GM19238 (cell line): Measurements from ENCODE around the gene STEAP1B.
"Not testable (repeated sequence)": the region's sequence is repeated elsewhere in the genome, so short reads cannot be mapped to it uniquely, and the experiment has no call there.

Experiments
- DNase-seq: peaks from one replicate; pipeline ENCODE4 v3.0.0; 2011; ENCODE audit warnings: low spot score; ENCODE audit not compliant: insufficient read length

Gene STEAP1B

DNA sequence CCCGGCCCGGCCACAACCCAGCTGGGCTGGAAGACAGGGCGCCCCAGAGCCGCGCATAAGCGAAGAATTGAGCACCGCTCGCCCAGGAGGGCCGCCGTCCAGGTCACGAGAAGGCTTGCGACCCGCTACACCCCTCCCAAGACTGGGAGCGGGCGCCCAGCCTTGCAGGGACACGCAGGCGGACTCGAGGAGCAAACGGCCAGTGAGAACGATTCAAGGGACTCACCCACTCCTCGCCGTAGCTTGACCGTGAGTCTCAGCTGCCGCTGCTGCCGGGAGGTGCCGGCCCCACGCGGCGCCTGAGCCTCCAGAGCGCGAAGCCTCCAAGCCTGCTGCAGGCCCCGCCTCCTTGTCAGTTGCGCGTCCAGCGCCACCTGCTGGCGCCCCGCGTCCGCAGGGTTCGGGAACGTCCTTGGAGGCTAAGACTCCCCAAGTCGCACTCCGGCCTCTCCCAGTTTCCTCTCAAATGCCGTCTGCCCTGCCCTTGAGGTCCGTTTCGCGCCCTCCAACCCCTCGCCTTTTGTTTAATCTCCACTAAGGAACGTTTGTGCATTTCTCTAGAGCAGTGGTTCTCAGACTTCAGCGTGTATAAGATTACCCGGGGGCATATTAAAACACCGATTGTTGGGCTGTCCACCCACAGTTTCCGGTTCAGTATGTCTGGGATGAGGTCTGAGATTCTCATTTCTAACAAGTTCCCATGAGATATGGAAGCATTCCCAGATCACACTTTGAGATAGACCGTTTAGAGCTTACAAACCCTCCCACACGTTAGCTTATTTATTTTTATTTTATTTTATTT lies at the start of gene STEAP1B:
TSS of gene STEAP1B (minus strand) at position 301 of the 802 bp plus-strand sequence. CDS start 5,333 bp downstream, outside the sequence.
- peak; percentile 50 for DNase-seq

DNA sequence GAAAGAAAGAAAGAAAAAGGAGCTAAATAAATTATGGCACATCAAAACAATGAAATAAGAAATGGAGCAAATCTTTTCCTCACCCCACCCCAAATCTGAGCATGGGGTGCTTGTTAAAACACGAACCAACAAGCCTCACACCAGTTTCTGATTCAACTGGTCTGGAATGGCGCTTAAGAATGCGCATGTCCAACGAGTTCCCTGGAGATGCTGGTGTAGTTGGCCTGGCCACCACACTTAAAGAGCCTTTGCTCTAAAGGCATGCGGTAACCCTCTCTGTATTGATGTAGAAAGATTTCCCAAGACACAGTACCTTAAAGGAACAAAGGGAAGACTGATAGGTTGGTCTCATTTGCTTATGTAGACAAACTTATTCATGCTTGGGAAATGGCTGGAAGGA lies 49.1 kb upstream of the STEAP1B start:
- DNase-seq = no peak

DNA sequence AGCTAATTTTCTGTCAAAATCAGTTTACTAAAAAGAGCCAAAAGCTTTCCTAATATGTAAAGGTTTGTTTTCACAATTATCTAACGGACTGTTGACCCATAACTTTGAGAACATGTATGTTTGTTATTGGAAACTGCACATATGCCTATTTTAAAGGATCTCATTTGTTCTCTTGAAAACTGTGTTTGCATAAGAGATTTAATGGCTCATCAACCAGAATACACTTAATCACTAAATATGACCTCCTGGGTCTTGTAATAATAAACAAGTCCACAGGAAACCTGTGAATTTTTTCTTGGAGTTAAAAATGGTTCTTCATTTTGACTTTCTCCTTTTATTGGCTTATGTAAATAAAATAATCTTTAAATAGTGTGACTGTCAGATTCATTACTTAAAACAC lies 48.3 kb upstream of the STEAP1B start:
- no peak for DNase-seq

DNA sequence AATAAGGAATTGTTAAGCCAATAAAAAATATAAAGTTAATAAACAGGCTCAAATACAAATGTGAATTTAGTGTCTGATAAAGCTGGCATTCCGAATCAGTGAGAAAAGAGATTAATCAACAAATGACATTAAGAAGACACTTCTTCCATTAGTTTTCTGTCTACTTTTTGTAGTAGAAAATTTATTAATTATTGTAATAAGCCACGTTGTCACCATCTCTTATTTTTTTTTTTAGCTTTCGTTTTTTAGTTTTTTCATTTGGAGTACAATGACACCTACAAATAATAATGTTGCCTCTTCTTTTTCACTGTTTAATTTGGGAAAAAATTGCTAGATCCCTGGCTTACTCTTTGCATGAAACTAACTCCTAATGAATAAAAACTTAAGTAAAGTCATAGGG lies 46.8 kb upstream of the STEAP1B start:
- DNase-seq = no peak

DNA sequence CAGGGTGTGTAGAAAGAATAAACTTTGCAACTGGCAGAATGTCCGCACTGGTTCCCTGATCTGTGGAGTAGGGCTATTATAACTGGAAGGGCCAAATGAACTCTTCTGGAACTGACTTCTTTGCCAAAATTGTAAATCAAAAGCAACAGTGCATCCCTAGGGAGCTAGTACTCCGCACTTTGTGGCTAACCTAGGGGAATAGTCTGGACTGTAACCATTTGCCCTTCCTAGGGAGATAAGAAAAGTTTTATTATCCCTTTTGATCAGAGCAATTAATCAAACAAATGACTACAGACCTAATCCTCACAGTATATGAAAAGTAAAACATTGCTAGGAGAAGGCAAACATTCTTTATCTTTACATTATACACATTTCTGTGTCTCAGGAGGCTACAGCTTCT lies 45.5 kb upstream of the STEAP1B start:
- DNase-seq = no peak

DNA sequence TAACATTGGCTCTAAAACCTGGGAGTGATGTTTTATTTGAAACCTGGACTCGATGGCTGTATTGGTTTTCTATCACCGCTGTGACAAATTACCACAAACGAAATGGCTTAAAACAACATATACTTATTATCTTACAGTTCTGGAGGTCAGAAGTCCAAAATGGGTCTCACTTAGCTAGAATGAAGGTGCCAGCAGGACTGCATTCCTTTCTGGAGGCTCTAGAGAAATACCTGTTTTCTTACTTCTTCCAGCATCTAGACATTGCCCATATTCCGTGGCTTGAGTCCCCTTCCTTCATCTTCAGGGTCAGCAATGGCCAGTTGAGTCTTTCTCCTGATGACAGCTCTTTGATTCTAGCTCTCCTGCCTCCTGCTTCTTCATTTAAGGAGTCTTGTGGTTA lies 44.3 kb upstream of the STEAP1B start:
- DNase-seq = no peak

DNA sequence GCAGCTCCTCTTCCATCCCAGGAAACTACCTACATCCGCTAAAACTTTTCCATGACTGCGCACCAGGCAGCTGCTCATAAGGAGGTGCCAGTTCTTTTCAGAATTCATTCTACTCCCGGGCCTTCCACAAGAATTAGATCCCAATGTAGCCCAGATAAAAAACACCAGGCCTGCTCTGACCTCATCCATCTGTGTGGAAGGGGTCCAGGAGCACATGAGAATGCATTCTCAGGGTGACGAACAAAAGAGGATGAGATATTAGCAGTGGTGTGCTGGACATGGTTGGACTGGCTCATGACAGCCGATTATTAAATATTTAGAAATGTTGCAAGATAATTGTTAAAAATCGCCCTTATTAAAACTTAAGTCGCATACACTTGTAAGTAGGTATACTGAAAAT lies 43.2 kb upstream of the STEAP1B start:
- DNase-seq = no peak

DNA sequence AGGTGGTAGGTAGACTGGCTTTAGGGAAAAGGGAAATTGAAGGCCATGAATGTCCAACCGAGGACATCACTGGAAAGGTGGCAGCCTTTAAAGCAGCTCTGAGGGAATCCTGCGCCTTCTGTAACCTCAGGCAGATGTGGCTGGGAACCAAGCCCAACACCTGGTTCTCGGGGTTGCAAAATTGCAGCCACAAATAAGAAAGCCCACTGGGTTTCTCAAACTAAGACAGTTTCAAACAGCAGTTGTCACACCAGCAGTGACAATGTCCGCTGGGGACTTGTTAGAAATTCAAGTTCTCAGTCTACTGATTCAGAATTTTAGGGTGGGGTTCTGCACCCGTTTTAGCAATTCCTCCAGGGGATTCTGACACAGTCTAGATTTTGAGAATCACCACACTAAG lies 42.7 kb upstream of the STEAP1B start:
- DNase-seq = no peak

DNA sequence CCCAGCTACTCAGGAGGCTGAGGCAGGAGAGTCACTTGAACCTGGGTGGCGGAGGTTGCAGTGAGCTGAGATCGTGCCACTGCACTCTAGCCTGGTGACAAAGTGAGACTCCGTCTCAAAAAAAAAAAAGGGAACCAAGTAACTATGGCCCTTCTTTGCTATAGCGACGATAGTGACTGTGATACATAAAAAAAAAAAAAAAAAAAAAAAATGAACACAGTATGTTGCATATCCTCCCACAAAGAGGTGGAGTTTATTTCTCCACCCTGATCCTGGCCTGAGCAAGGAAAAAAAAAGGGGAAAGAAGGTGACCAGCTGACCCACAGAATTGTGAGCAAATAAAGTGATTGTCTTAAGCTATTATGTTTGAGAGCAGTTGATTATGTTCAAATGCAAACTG lies 42.3 kb upstream of the STEAP1B start:
- DNase-seq = no peak

DNA sequence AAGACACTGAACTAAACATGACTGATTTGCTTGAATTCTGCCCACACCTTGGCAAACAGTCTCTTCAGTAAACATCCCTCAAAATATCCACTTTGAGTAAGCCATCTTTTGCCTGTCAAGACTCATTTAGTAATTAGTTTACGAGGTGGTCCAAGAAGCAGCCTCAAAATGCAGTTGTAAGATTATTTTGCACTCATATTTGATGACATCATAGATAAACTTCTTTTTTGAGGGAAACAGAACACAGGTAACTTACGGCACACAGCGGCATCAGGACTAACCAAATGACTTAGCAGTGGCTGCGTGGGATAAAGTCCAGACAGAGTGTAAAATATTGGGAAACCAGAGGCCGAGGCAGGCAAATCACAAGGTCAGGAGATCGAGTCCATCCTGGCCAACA lies 41.8 kb upstream of the STEAP1B start:
- no peak for DNase-seq

DNA sequence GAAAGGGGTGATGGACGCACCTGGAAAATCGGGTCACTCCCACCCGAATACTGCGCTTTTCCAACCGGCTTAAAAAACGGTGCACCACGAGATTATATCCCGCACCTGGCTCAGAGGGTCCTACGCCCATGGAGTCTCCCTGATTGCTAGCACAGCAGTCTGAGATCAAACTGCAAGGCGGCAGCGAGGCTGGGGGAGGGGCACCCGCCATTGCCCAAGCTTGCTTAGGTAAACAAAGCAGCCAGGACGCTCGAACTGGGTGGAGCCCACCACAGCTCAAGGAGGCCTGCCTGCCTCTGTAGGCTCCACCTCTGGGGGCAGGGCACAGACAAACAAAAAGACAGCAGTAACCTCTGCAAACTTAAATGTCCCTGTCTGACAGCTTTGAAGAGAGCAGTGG lies 28.5 kb upstream of the STEAP1B start:
- not testable (repeated sequence) for DNase-seq

DNA sequence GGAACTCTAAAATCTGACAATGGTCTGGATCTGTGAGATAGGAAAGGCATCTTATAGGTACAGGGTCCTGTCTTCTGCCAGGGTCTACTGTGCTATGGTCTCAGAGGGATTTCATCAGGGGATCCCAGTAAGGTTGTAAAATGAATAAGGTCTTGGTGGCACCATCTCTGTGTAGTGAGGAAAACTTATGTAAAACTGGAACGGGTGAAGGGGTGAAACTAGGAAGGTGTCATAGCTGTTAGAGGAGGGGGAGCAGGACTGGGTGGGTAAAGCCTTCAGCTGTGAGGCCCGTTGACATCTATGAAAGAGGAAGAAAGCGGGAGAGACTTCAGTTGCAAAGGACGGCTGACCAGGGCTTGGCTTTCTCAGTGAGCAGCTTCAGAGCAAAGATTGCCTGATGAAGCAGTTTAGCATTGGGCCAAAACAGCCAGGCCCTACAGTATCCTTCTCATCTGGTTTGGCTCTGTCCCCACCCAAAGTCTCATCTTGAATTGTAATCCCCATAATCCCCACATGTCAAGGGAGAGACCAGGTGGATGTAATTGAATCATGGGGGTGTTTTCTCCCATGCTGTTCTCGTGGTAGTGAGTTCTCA lies 24.5 kb upstream of the STEAP1B start:
- not testable (repeated sequence) for DNase-seq

DNA sequence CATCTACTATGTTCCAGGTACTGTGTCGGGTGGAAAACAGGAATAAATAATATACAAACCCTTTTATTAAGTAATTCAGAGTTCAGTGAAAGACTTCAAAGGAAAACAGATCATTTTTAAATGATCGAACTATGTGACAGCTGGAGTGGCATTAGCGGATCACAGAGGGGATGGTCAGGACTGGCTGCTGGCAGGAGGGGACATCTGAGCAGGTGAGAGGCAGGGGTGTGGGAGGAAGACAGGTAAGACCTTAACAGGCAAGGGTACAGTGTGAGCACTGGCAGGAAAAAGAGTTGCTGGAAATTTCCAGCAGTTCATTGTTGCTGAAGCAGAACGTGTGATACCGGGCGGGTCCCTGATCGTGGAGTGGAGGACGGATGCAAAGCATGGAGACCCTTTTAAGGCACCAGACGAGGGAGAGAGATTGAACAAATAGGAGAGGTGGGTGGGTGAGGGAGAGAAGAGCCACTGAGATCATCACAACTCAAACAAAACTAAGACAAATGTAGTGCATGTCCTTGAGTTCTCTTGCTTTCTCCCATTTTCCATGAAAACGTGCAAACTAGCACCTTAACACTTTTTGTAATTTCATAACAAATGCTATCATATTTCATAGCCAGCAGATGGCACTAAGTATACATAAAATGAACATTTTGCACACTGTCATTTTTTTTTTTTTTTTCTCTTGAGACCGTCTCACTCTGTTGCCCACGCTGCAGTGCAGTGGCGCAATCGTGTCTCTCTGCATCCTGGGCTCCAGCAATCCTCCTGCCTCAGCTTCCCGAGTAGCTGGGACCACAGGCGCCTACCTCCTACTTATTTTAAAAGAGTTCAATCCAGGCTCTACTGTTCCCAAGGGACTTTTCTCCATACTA lies 23.7 kb upstream of the STEAP1B start:
- DNase-seq = not testable (repeated sequence)

DNA sequence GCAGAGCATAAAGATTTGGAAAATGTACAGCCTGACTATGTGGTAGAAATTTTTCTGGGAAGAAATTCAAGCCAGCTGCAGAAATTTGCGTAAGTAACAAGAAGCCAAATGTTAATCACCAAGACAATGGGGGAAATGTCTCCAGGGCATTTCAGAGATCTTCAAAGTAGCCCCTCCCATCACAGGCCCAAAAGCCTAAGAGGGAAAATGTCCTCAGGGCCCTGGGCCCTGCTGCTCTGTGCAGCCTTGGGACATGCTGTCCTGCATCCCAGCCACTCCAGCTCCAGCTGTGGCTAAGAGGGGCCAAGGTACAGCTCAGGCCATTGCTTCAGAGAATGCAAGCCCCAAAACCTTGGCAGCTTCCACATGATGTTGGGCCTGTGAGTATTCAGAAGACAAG lies 19.6 kb upstream of the STEAP1B start:
- DNase-seq = not testable (repeated sequence)

DNA sequence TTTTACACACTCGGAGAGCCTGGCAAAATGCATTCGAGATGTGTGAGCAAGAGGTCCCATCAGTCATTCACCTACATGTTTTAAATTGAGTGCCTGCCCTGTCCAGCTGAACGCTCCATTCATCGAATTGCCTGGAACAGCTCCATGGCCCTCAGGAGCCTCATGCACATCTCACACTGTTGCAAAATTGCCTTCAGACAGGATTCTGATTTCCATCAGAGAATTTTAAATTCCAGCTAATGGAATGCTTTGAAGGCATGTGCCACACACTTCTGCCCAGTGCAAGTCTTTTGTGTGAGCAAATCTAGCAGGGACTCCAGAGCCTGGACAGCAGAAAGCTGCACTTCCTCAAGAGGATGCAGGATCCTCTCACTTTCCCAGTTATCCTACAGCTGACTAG lies 17.0 kb upstream of the STEAP1B start:
- not testable (repeated sequence) for DNase-seq

DNA sequence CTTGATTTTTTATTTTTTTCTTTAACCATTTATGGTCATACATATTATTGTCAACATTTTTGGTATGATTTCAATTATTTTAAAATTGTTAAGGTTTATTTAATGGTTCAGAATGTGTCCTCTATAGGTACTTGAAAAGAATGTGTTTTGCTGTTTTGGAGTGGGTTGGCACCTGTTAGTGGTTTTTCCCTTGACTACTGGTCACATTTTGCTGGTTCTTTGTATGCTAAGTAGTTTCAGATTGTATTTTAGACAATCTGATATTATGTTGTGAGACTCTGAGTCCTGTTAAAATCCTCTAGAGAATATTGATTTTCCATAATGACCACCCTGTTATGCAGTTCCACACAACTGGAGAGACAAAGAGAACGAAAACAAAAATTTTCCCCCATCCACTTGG lies 15.0 kb upstream of the STEAP1B start:
- not testable (repeated sequence) for DNase-seq

DNA sequence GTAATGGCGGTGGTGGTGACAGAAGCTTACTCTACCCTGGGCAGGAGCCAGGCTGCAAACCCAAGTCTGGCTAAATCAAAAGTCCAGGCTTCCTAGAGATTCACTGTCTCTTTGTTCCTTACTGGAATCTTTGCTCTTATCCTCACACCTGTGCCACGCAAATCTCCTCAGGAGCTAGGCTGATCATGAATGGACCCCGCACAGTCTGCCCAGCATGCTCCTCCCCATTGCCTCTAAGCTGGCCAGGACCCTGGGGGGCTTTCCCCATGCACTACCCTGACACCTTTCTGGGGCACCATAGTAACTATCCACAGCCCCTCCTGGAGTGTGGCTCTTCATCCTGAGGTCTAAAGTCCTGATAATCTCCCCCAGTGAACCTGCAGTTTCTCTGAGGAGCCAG lies 7.3 kb upstream of the STEAP1B start:
- not testable (repeated sequence) for DNase-seq

DNA sequence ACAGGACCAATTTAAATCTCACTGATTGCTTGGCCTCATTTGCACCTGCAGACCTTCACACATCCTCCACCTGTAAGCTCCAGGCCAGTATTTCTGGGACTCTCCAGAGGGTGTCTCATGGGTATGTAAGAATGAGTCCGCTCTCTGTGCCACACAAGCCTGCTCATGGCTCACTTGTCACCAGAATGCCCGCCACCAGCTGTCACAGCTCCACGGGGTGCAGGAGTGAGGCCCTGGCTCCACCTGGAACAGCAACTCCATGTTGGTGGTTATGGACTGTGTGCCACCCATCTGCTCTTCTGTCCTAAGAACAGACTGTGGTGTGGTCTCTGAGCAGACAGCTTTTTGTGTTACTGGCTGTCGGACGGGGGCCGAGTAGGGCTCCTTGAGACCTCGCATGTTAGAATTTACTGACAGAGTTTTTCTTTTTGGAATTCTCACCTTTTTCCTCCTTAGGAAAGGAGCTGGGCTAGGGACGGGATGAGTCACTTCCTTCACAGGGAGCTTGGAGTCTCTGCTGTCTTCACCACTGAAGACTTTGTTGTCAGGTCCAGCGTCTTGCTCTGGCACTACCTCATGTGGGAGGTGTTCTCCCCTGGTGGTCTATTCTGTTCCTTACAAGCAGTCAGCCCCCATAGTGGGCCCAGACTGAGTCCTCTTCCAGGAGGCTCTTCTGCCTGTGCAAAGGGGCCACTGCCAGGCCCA lies 6.5 kb upstream of the STEAP1B start:
- not testable (repeated sequence) for DNase-seq

DNA sequence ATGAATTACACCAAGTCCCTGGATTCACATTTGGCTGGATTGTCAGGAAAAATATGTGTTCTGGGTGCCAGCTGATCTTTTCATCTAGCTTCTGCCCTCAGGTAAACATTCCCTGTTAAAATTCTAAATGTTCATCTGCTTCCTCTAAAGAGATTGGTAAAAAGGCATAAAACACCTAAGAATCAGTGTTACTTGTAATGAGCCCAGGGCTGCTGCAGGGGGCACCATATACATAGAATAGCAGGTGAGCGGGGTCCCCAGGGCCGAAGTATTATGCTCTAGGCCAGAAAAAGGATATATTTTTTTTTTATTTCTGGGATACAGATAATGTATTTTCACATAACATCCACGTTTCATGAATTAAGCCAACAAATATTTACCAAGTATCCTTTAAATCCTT lies 4.5 kb upstream of the STEAP1B start:
- DNase-seq = not testable (repeated sequence)

DNA sequence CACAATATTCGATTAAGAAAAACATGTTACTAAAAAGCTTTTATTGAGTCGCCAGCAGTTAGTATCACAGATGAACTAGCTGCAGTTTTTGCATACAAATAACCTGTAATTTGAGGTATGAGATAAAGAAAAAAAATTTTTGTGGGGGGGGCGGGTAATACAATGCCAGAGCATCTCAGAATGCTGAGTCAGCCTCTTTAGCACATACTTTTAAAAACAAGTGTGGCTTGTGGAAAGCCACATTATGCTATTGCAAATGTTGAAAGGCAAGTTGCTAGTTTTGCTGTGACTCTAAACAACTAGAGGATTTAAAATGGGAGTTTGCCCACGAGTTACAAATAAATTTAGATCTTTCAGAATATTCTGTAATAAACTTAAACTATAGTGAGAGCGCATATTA lies 2.1 kb upstream of the STEAP1B start:
- not testable (repeated sequence) for DNase-seq

DNA sequence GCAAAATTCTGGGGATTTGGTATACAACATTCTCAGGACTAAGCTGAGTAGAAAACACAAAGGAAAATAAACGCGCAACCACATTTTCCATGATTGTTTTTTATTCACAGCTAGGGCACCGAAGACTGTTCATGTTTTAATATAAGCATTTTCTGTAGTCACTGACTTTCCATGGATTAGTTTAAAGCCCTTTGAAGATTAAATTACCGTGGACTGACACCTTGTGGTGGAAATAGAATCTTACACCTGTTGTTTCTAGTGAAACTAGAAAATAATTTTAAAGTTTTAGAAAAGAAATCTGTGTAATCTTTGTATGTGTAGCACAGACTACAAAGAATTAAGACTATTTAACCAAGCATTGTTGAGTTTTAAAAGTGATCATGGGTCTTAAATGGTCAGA lies 1.3 kb upstream of the STEAP1B start:
- DNase-seq = not testable (repeated sequence)
